ENCODE data around the gene CCDC27.

Gene CCDC27

GRCh38 chr1:3776231-3776961, 24.1 kb downstream of the CCDC27 start:
- no peak for DNase-seq (ENCODE audit: low read depth in 2 of 2)

GRCh38 chr1:3777078-3777547, 24.9 kb downstream of the CCDC27 start:
- no peak for DNase-seq (ENCODE audit: low read depth in 2 of 2)

GRCh38 chr1:3777647-3778589, 25.7 kb downstream of the CCDC27 start:
- no peak for DNase-seq (ENCODE audit: low read depth in 2 of 2)

- no peak for DNase-seq (ENCODE audit: low read depth in 2 of 2)
These were observed 26.5 kb downstream of the CCDC27 start for GRCh38 chr1:3778590-3779264.

GRCh38 chr1:3779265-3779911, 27.1 kb downstream of the CCDC27 start:
- DNase-seq (ENCODE audit: low read depth in 2 of 2) = no peak

GRCh38 chr1:3779912-3780416, 27.7 kb downstream of the CCDC27 start:
- no peak for DNase-seq (ENCODE audit: low read depth in 2 of 2)

- no peak for DNase-seq (ENCODE audit: low read depth in 2 of 2)
These were observed 28.7 kb downstream of the CCDC27 start for GRCh38 chr1:3780901-3781300.

GRCh38 chr1:3783651-3784474, 31.6 kb downstream of the CCDC27 start:
- DNase-seq (ENCODE audit: low read depth in 2 of 2) = no peak

- DNase-seq (ENCODE audit: low read depth in 2 of 2) = no peak
These were observed 32.8 kb downstream of the CCDC27 start for GRCh38 chr1:3785045-3785444.

- DNase-seq (ENCODE audit: low read depth in 2 of 2) = no peak
These were observed 33.4 kb downstream of the CCDC27 start for GRCh38 chr1:3785456-3786157.

- no peak for DNase-seq (ENCODE audit: low read depth in 2 of 2)
These were observed 34.5 kb downstream of the CCDC27 start for GRCh38 chr1:3786468-3787348.

GRCh38 chr1:3787349-3787715, 35.1 kb downstream of the CCDC27 start:
- DNase-seq (ENCODE audit: low read depth in 2 of 2) = peak in 1 of 2 donors; percentile 70

- DNase-seq (ENCODE audit: low read depth in 2 of 2) = no peak
These were observed 35.7 kb downstream of the CCDC27 start for GRCh38 chr1:3787745-3788605.

GRCh38 chr1:3788756-3789420, 36.6 kb downstream of the CCDC27 start:
- no peak for DNase-seq (ENCODE audit: low read depth in 2 of 2)

- DNase-seq (ENCODE audit: low read depth in 2 of 2) = no peak
These were observed 37.4 kb downstream of the CCDC27 start for GRCh38 chr1:3789421-3790300.

- no peak for DNase-seq (ENCODE audit: low read depth in 2 of 2)
These were observed 38.3 kb downstream of the CCDC27 start for GRCh38 chr1:3790500-3790923.

All from stimulated activated CD8-positive, alpha-beta memory T cell treated with anti-CD3 and anti-CD28 coated beads, Interleukin-15, amount 100 ng/mL, for 48 hours (primary cell).